T-helper 1 cell treated with Interleukin-12 subunit alpha and Interleukin-12 subunit beta and Interleukin-4 antibody, amounts not matched to agents 30 μg/mL and 1 μg/mL, for 36 hours (primary cell): ENCODE results near the gene TMEM183A.

Source experiments
- H3K27ac Mint-ChIP-seq: one replicate; pipeline ENCODE4 v1.8.0; 2021; ENCODE audit warnings: mild to moderate bottlenecking, mixed read lengths
- H3K27me3 Mint-ChIP-seq: one replicate; pipeline ENCODE4 v1.8.0; 2021; ENCODE audit warnings: low read depth, mixed read lengths
- H3K36me3 Mint-ChIP-seq: one replicate; pipeline ENCODE4 v1.8.0; 2021; ENCODE audit warnings: low read depth, mixed read lengths
- H3K4me1 Mint-ChIP-seq: one replicate; pipeline ENCODE4 v1.8.0; 2021; ENCODE audit warnings: low read depth, mixed read lengths
- H3K4me3 Mint-ChIP-seq: one replicate; pipeline ENCODE4 v1.8.0; 2021; ENCODE audit warnings: mild to moderate bottlenecking, moderate library complexity, mixed read lengths
- H3K9me3 Mint-ChIP-seq: one replicate; pipeline ENCODE4 v1.8.0; 2021; ENCODE audit warnings: mixed read lengths

Gene TMEM183A

GRCh38 chr1:203043830-203044545 lies 36.8 kb downstream of the TMEM183A start:
- Mint-ChIP-seq H3K27ac (no peak overlapping the region), H3K4me1 (peaks cover 1% of the 10 kb centered on the region), H3K9me3 (no peaks in the 10 kb centered on the region), H3K27me3 (no peaks in the 10 kb centered on the region), H3K36me3 (peaks cover 7% of the 10 kb centered on the region), H3K4me3 (no peak overlapping the region)

- no peaks in the 10 kb centered on the region for H3K27me3 Mint-ChIP-seq
- no peak overlapping the region for H3K27ac Mint-ChIP-seq
- no peak overlapping the region for H3K4me3 Mint-ChIP-seq
- no peaks in the 10 kb centered on the region for H3K9me3 Mint-ChIP-seq
- H3K36me3 Mint-ChIP-seq: peaks cover 7% of the 10 kb centered on the region
- no peaks in the 10 kb centered on the region for H3K4me1 Mint-ChIP-seq
Observed at GRCh38 chr1:203044546-203045250, 37.5 kb downstream of the TMEM183A start.

GRCh38 chr1:203045336-203045735 lies 38.2 kb downstream of the TMEM183A start:
- peaks cover 7% of the 10 kb centered on the region for H3K36me3 Mint-ChIP-seq
- H3K9me3 Mint-ChIP-seq: no peaks in the 10 kb centered on the region
- H3K4me1 Mint-ChIP-seq: no peaks in the 10 kb centered on the region
- no peaks in the 10 kb centered on the region for H3K27me3 Mint-ChIP-seq
- H3K4me3 Mint-ChIP-seq: no peak overlapping the region
- no peak overlapping the region for H3K27ac Mint-ChIP-seq

- Mint-ChIP-seq H3K4me1 (no peaks in the 10 kb centered on the region), H3K9me3 (no peaks in the 10 kb centered on the region), H3K27ac (no peak overlapping the region), H3K27me3 (no peaks in the 10 kb centered on the region), H3K36me3 (peaks cover 7% of the 10 kb centered on the region), H3K4me3 (no peak overlapping the region)
Observed at GRCh38 chr1:203045821-203046594, 38.8 kb downstream of the TMEM183A start.

- Mint-ChIP-seq H3K36me3 (peaks cover 8% of the 10 kb centered on the region), H3K4me1 (no peaks in the 10 kb centered on the region), H3K4me3 (no peak overlapping the region), H3K9me3 (no peaks in the 10 kb centered on the region), H3K27ac (no peak overlapping the region), H3K27me3 (no peaks in the 10 kb centered on the region)
Observed at GRCh38 chr1:203046984-203047630, 39.9 kb downstream of the TMEM183A start.

- no peak overlapping the region for H3K4me3 Mint-ChIP-seq
- no peaks in the 10 kb centered on the region for H3K27me3 Mint-ChIP-seq
- H3K9me3 Mint-ChIP-seq: no peaks in the 10 kb centered on the region
- H3K36me3 Mint-ChIP-seq: peaks cover 8% of the 10 kb centered on the region
- H3K4me1 Mint-ChIP-seq: no peaks in the 10 kb centered on the region
- H3K27ac Mint-ChIP-seq: no peak overlapping the region
Observed at GRCh38 chr1:203048086-203048485, 40.9 kb downstream of the TMEM183A start.

- Mint-ChIP-seq H3K4me1 (no peaks in the 10 kb centered on the region), H3K27me3 (no peaks in the 10 kb centered on the region), H3K36me3 (peaks cover 6% of the 10 kb centered on the region)
Observed at GRCh38 chr1:203048555-203049051, 41.4 kb downstream of the TMEM183A start.

GRCh38 chr1:203049077-203049476 lies 41.9 kb downstream of the TMEM183A start:
- peaks cover 6% of the 10 kb centered on the region for H3K36me3 Mint-ChIP-seq
- H3K27ac Mint-ChIP-seq: no peak overlapping the region
- H3K27me3 Mint-ChIP-seq: no peaks in the 10 kb centered on the region
- no peaks in the 10 kb centered on the region for H3K4me1 Mint-ChIP-seq
- no peak overlapping the region for H3K4me3 Mint-ChIP-seq
- H3K9me3 Mint-ChIP-seq: no peaks in the 10 kb centered on the region

More at GRCh38 chr1:203048555-203049051, 41.4 kb downstream of the TMEM183A start:
- Mint-ChIP-seq H3K27ac (no peak overlapping the region), H3K9me3 (no peaks in the 10 kb centered on the region), H3K4me3 (no peak overlapping the region)

- Mint-ChIP-seq H3K4me1 (no peaks in the 10 kb centered on the region), H3K9me3 (no peaks in the 10 kb centered on the region), H3K4me3 (no peak overlapping the region)
Observed at GRCh38 chr1:203049576-203050180, 42.5 kb downstream of the TMEM183A start.

GRCh38 chr1:203050826-203051225 lies 43.7 kb downstream of the TMEM183A start:
- H3K27ac Mint-ChIP-seq: no peak overlapping the region
- H3K4me1 Mint-ChIP-seq: no peaks in the 10 kb centered on the region
- no peak overlapping the region for H3K4me3 Mint-ChIP-seq
- H3K36me3 Mint-ChIP-seq: peaks cover 3% of the 10 kb centered on the region
- H3K27me3 Mint-ChIP-seq: no peaks in the 10 kb centered on the region
- no peaks in the 10 kb centered on the region for H3K9me3 Mint-ChIP-seq

More at GRCh38 chr1:203049576-203050180, 42.5 kb downstream of the TMEM183A start:
- H3K27me3 Mint-ChIP-seq: no peaks in the 10 kb centered on the region
- H3K27ac Mint-ChIP-seq: no peak overlapping the region
- H3K36me3 Mint-ChIP-seq: peaks cover 6% of the 10 kb centered on the region

GRCh38 chr1:203051841-203052324 lies 44.7 kb downstream of the TMEM183A start:
- Mint-ChIP-seq H3K9me3 (no peaks in the 10 kb centered on the region), H3K4me3 (no peak overlapping the region), H3K4me1 (no peaks in the 10 kb centered on the region), H3K36me3 (peaks cover 6% of the 10 kb centered on the region), H3K27me3 (no peaks in the 10 kb centered on the region), H3K27ac (no peak overlapping the region)

- no peaks in the 10 kb centered on the region for H3K27me3 Mint-ChIP-seq
- no peak overlapping the region for H3K27ac Mint-ChIP-seq
- H3K9me3 Mint-ChIP-seq: no peaks in the 10 kb centered on the region
- no peaks in the 10 kb centered on the region for H3K4me1 Mint-ChIP-seq
- peaks cover 6% of the 10 kb centered on the region for H3K36me3 Mint-ChIP-seq
- no peak overlapping the region for H3K4me3 Mint-ChIP-seq
Observed at GRCh38 chr1:203052601-203053000, 45.4 kb downstream of the TMEM183A start.

GRCh38 chr1:203054184-203054583 lies 47.0 kb downstream of the TMEM183A start:
- Mint-ChIP-seq H3K27me3 (no peaks in the 10 kb centered on the region), H3K4me3 (no peak overlapping the region), H3K9me3 (no peaks in the 10 kb centered on the region), H3K27ac (no peak overlapping the region), H3K4me1 (no peaks in the 10 kb centered on the region), H3K36me3 (peaks cover 5% of the 10 kb centered on the region)

- Mint-ChIP-seq H3K27me3 (no peaks in the 10 kb centered on the region), H3K4me1 (no peaks in the 10 kb centered on the region), H3K36me3 (peaks cover 7% of the 10 kb centered on the region), H3K4me3 (no peak overlapping the region), H3K9me3 (no peaks in the 10 kb centered on the region), H3K27ac (no peak overlapping the region)
Observed at GRCh38 chr1:203054642-203055041, 47.5 kb downstream of the TMEM183A start.
